ENCODE results near the gene LRRC52.

LRRC52 gene

DNA sequence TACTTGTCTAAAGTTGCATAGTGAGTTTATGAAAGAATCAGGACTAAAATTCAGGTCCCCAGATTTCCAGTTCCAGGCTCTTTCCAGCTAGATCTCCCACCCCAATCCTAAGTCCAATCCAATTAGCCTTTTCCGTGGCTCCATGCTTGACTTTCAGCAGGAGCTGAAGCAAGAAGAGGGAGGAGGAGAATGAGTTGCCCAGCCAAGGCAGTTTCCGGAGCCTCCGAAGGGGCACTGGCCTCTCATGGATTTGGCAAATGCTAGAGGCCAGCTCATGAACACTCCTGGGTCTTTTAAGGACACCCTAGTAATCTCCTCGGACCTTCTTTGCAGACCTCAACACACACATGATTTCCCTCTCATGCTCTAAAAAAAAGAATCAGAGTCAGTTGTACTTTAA lies 10.5 kb upstream of the LRRC52 start:
- TF ChIP-seq SIN3A (IDR thresholded peaks at IDR 0.05; ENCODE audit: borderline replicate concordance, insufficient read depth, low read length) (no peak), FOXP2 (optimal IDR thresholded peaks at IDR 0.05; ENCODE audit: borderline replicate concordance, extremely low read depth, extremely low read length, insufficient read depth) (no peak), TAF1 (IDR thresholded peaks at IDR 0.05; ENCODE audit: borderline replicate concordance, insufficient read depth, low read length) (no peak), POLR2AphosphoS5 (IDR thresholded peaks at IDR 0.05; ENCODE audit: low read depth, low read length) (no peak)
- TF ChIP-seq, protein P1, sequence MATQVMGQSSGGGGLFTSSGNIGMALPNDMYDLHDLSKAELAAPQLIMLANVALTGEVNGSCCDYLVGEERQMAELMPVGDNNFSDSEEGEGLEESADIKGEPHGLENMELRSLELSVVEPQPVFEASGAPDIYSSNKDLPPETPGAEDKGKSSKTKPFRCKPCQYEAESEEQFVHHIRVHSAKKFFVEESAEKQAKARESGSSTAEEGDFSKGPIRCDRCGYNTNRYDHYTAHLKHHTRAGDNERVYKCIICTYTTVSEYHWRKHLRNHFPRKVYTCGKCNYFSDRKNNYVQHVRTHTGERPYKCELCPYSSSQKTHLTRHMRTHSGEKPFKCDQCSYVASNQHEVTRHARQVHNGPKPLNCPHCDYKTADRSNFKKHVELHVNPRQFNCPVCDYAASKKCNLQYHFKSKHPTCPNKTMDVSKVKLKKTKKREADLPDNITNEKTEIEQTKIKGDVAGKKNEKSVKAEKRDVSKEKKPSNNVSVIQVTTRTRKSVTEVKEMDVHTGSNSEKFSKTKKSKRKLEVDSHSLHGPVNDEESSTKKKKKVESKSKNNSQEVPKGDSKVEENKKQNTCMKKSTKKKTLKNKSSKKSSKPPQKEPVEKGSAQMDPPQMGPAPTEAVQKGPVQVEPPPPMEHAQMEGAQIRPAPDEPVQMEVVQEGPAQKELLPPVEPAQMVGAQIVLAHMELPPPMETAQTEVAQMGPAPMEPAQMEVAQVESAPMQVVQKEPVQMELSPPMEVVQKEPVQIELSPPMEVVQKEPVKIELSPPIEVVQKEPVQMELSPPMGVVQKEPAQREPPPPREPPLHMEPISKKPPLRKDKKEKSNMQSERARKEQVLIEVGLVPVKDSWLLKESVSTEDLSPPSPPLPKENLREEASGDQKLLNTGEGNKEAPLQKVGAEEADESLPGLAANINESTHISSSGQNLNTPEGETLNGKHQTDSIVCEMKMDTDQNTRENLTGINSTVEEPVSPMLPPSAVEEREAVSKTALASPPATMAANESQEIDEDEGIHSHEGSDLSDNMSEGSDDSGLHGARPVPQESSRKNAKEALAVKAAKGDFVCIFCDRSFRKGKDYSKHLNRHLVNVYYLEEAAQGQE (IDR thresholded peaks at IDR 0.05; ENCODE audit: insufficient read depth in 1 of 2, low read depth in 2 of 2, low read length in 2 of 2): no peak

DNA sequence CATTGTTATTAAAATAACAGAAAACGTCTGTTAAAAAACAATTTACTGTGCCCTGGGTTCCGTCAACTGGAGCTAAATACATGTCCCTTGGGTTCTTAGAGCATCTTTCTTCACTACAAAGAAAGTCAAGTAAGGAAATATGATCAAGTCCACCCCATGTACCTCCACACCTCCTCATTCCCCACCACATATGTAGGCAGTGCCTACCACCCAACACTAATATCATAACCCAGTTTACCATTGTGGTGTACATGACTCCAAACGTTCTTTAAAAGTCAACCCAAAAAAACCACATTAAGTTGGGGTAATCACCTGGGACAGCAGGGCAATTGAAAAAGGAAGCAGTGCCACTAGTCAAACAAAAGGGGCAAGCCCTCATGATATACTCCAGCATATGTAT lies 7.8 kb upstream of the LRRC52 start:
- no peak for TF ChIP-seq FOXP2 (optimal IDR thresholded peaks at IDR 0.05; ENCODE audit: borderline replicate concordance, extremely low read depth, extremely low read length, insufficient read depth)
- no peak for TF ChIP-seq TAF1 (IDR thresholded peaks at IDR 0.05; ENCODE audit: borderline replicate concordance, insufficient read depth, low read length)
- TF ChIP-seq, protein P1 (IDR thresholded peaks at IDR 0.05; ENCODE audit: insufficient read depth in 1 of 2, low read depth in 2 of 2, low read length in 2 of 2): no peak
- no peak for TF ChIP-seq SIN3A (IDR thresholded peaks at IDR 0.05; ENCODE audit: borderline replicate concordance, insufficient read depth, low read length)
- no peak for TF ChIP-seq POLR2AphosphoS5 (IDR thresholded peaks at IDR 0.05; ENCODE audit: low read depth, low read length)

DNA sequence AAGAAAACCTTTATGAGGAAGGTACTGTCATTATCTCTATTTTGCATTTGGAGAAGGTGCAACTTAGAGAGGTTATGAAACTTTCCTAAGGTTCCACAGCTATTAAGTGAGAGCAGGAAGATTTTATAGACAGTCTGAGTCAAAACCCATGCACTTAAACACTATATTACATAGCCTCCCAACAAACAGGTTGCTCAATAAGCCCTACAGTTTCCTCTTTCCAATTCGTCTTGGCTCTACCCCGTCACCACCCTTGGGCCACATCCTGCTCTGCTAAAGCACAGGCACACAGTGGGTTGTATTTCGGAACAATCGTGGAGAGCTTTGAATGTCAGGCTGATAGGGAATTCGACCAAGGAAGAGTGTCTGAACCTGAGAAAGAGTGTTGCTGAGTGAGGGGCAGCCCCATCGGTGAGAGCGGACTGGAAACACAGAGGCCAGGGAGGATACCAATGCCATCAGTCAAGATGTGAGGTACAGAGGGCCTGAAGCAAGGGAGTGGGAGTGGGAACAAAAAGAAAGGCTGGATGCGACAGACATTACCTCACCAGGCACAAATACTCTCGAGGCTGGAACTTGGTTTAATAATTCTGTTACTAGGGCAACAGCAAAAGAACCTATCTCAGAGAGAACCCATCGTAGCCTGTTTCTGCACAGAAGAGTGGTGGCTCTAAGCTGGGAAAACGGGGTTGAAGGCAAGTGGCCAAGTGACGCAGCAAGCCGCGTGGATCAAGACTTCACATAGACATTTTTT lies 6.3 kb upstream of the LRRC52 start:
- TF ChIP-seq FOXP2 (optimal IDR thresholded peaks at IDR 0.05; ENCODE audit: borderline replicate concordance, extremely low read depth, extremely low read length, insufficient read depth): no peak
- TF ChIP-seq POLR2AphosphoS5 (IDR thresholded peaks at IDR 0.05; ENCODE audit: low read depth, low read length): no peak
- no peak for TF ChIP-seq TAF1 (IDR thresholded peaks at IDR 0.05; ENCODE audit: borderline replicate concordance, insufficient read depth, low read length)
- TF ChIP-seq SIN3A (IDR thresholded peaks at IDR 0.05; ENCODE audit: borderline replicate concordance, insufficient read depth, low read length): no peak
- TF ChIP-seq, protein P1 (IDR thresholded peaks at IDR 0.05; ENCODE audit: insufficient read depth in 1 of 2, low read depth in 2 of 2, low read length in 2 of 2): no peak

DNA sequence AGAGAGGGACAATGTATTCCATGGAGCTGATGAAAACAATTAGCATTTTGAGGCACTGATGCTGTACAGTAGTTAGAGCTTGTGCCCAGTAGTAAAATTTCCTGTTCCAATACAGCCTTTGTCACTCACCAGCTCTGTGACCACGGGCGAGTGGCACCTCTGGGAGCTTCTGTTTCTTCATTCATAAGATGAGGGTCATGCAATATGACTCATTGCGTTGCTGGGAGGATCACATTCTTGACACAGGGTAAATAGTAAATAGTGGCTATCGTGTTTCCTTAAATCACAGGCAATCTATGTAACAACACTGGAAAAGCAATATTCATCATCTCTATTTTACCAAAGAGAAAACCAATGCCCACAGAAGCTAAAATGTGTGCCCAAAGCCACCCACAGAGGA lies 4.5 kb upstream of the LRRC52 start:
- TF ChIP-seq POLR2AphosphoS5 (IDR thresholded peaks at IDR 0.05; ENCODE audit: low read depth, low read length) (no peak), FOXP2 (optimal IDR thresholded peaks at IDR 0.05; ENCODE audit: borderline replicate concordance, extremely low read depth, extremely low read length, insufficient read depth) (peak; percentile 26), SIN3A (IDR thresholded peaks at IDR 0.05; ENCODE audit: borderline replicate concordance, insufficient read depth, low read length) (no peak)
- TF ChIP-seq, protein P1 (IDR thresholded peaks at IDR 0.05; ENCODE audit: insufficient read depth in 1 of 2, low read depth in 2 of 2, low read length in 2 of 2): no peak
